ENCODE results near the gene TPCN2.

The TPCN2 gene

GRCh38 chr11:69059429-69059828 is 10.7 kb downstream of the TPCN2 start:
- no peak overlapping the region for H3K4me3 ChIP-seq (ENCODE audit: low read length)
- no peak for DNase-seq (ENCODE audit: low read depth)
- TF ChIP-seq CTCF (conservative IDR thresholded peaks at IDR 0.05; ENCODE audit: low read length), result no peak

- no peak for TF ChIP-seq CTCF (conservative IDR thresholded peaks at IDR 0.05; ENCODE audit: low read length)
- no peak overlapping the region for H3K4me3 ChIP-seq (ENCODE audit: low read length)
- no peak for DNase-seq (ENCODE audit: low read depth)
These were observed 11.3 kb downstream of the TPCN2 start for GRCh38 chr11:69059985-69060384.

GRCh38 chr11:69060806-69061712 is 12.3 kb downstream of the TPCN2 start:
- no peak for TF ChIP-seq CTCF (conservative IDR thresholded peaks at IDR 0.05; ENCODE audit: low read length)
- DNase-seq (ENCODE audit: low read depth), result no peak
- no peak overlapping the region for H3K4me3 ChIP-seq (ENCODE audit: low read length)

DNA sequence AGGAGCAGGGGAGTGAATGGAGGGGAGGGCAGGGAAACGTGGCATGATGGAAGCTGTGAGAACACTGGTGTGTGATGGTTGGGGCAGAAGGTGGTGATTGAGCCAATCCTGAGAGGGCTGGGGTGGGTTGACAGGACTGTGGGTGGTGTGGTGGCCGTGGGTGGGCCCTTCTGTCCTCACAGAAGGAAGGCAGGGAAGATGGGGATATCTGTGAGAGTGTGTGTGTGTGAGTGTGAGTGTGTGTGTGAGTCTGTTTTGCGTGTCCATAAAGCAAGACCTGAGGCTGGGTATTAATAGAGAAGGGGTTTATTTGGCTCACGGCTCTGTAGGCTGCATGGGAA is 13.0 kb downstream of the TPCN2 start:
- no peak for TF ChIP-seq CTCF (conservative IDR thresholded peaks at IDR 0.05; ENCODE audit: low read length)
- DNase-seq (ENCODE audit: low read depth), result no peak

DNA sequence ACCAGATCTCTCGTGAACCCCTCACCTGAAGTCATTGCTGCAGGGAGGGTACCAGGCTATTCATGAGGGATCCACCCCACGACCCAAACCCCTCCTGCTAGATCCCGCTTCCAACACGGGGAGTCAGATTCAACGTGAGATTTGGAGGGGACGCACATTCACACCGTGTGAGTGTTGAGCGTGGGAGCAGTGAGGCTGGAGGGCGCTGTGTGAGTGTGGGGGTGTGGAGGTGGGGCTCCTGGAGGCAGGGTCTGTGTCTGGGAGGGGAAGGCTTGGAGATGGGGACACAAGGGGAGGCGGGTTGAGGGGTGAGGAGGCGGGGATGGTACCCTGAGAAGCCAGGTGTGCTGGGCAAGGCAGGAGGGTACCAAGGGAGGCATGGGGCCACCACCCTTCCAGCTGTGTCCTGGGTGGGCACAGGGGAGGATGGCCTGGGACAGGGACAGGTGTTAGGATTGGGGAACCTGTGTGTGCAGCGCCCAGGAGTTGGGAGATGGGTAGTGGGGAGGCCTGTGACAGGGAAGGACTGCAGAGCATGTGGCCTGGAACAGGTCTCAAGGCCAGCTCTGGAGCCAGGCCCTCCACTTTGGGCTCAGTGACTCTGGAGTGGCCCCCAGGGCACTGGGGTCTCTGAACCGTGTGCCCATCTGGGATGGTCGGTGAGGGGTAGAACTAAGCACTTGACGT is 13.6 kb downstream of the TPCN2 start:
- DNase-seq (ENCODE audit: low read depth), result no peak
- H3K4me3 ChIP-seq (ENCODE audit: low read length), result no peak overlapping the region
- no peak for TF ChIP-seq CTCF (conservative IDR thresholded peaks at IDR 0.05; ENCODE audit: low read length)

More for the DNA sequence above, 13.0 kb downstream of the TPCN2 start:
- no peak overlapping the region for H3K4me3 ChIP-seq (ENCODE audit: low read length)

GRCh38 chr11:69062873-69063651 is 14.3 kb downstream of the TPCN2 start:
- no peak for TF ChIP-seq CTCF (conservative IDR thresholded peaks at IDR 0.05; ENCODE audit: low read length)
- H3K4me3 ChIP-seq (ENCODE audit: low read length), result no peak overlapping the region
- DNase-seq (ENCODE audit: low read depth), result no peak
